HTR-8/SVneo (cell line): ENCODE results near the gene SDHAF1.
"Not testable (repeated sequence)": the region's sequence is repeated elsewhere in the genome, so short reads cannot be mapped to it uniquely, and the experiment has no call there.

Experiments
- DNase-seq: peaks from one replicate; pipeline ENCODE4 v3.0.0; 2011; ENCODE audit warnings: low spot score, mixed read lengths; ENCODE audit not compliant: insufficient read length
- FAIRE-seq: peaks from 2 replicates; lab custom pipeline; 2011; peaks lifted over from hg19 to GRCh38; lab: Jason Lieb, UNC

The SDHAF1 gene

GRCh38 chr19:35995048-35995993 lies at the start of gene SDHAF1:
TSS of gene SDHAF1 (plus strand) at chr19:35995188. CDS start at chr19:35995275, 87 bp downstream.
- DNase-seq: peak; percentile 96
- peak; percentile 99 for FAIRE-seq

DNA sequence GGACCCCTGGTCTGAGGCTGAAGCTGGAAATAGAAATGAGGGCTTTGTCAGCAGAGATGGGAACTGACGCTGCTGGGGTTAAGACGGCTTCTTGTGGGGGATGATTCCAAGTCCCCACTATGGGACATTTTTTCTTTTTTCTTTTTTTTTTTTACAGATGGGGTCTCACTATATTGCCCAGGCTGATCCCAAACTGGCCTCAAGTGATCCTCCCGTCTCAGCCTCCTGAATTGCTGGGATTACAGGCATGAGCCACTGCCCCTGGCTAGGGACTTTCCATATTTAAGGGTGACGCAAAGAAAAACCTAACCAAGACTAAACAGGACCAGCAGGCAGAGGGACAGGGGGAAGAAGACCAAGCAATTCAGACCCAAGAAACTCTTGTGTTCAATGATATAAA lies 48.8 kb upstream of the SDHAF1 start:
- no peak for FAIRE-seq
- DNase-seq: no peak

- FAIRE-seq: peak; percentile 9
- DNase-seq: no peak
These were observed 45.9 kb upstream of the SDHAF1 start for GRCh38 chr19:35949131-35949530.

- no peak for DNase-seq
- no peak for FAIRE-seq
These were observed 38.9 kb upstream of the SDHAF1 start for GRCh38 chr19:35955881-35956634.

GRCh38 chr19:35957411-35957810 lies 37.6 kb upstream of the SDHAF1 start:
- not testable (repeated sequence) for DNase-seq, FAIRE-seq

DNA sequence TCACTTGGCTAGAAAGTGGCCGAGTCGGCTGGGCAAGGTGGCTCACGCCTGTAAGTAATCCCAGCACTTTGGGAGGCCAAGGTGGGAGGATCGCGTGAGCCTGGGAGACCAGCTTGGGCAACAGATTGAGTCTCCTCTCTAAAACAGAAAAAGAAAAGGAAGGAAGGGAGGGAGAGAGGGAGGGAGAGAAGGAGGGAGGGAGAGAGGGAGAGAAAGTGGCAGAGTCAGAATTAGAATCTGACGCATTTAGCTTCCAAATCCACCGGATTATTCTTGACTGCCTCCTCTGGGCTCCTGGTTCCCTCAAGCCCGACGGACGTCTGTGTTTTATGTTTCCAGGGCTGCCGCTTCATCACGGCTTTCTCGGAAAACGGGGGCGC lies 36.3 kb upstream of the SDHAF1 start:
- no peak for FAIRE-seq
- no peak for DNase-seq

- FAIRE-seq (no peak), DNase-seq (no peak)
These were observed 35.7 kb upstream of the SDHAF1 start for GRCh38 chr19:35959040-35959967.

DNA sequence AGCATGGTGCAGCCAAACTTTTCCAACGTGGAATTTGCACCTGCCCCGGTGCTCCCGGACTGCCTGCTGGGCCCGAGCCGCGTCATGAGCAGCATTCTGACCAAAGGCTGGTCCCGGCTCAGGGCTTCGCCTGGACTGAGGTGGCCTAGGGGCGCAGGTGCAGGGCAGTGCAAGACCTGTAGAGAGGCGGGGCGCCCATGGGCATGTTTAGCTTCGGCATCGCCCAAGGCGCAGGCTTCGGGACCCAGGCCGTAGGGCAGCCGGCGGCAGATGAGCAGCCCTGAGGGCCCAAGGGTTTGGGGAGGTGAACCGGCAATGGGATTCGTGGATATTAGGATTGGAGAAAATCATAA lies 35.0 kb upstream of the SDHAF1 start:
- DNase-seq: no peak
- no peak for FAIRE-seq

- DNase-seq: no peak
- no peak for FAIRE-seq
These were observed 34.5 kb upstream of the SDHAF1 start for GRCh38 chr19:35960432-35960972.

DNA sequence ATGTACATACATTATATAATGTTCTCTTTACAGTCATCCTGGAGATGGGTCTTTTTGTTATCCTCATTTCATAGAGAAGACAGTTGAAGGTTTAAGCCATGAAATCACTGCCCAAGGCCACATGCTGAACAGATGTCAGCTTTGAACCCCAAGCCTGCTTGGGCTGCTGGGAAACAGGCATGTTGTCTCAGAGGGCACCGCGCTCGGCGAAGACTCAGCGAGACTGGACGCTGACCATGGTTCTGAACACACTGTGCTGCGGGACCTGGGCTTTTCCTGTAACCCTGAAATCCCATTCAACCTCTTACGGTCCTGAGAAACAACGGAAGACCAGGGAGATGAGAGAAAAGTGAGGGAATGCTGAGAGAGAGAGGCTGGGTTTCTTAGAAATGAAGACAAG lies 31.5 kb upstream of the SDHAF1 start:
- DNase-seq (no peak), FAIRE-seq (no peak)

GRCh38 chr19:35966771-35967170 lies 28.2 kb upstream of the SDHAF1 start:
- no peak for DNase-seq

GRCh38 chr19:35973487-35973886 lies 21.5 kb upstream of the SDHAF1 start:
- no peak for DNase-seq
- no peak for FAIRE-seq

More at GRCh38 chr19:35966771-35967170, 28.2 kb upstream of the SDHAF1 start:
- no peak for FAIRE-seq

DNA sequence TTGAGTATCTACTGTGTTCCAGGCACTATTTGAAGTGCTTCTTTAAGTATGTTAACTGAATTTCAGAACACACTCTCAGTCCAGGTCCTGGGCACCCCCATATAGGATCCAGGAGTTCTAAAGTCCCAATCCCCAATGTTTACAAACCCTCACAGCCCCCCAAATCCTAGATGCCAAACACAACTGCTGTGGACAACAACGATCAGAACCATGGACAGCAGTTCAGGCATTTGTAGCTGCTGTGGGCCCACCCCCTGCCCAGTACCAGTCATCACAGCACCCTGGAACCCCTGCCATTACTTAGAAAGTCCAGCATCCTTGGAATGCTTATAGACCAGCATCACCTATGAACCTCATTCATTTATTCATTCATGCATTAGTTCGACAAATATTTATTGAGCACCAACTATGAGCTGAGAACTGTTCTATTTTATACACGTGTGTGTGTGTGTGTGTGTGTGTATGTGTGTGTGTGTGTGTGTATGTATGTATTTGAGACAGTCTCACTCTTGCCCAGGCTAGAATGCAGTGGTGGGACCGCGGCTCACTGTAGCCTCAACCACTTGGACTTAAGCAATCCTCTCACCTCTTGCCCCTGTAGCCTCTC lies 19.3 kb upstream of the SDHAF1 start:
- DNase-seq (no peak), FAIRE-seq (no peak)

- no peak for FAIRE-seq
- DNase-seq: no peak
These were observed 17.4 kb upstream of the SDHAF1 start for GRCh38 chr19:35977446-35978222.

DNA sequence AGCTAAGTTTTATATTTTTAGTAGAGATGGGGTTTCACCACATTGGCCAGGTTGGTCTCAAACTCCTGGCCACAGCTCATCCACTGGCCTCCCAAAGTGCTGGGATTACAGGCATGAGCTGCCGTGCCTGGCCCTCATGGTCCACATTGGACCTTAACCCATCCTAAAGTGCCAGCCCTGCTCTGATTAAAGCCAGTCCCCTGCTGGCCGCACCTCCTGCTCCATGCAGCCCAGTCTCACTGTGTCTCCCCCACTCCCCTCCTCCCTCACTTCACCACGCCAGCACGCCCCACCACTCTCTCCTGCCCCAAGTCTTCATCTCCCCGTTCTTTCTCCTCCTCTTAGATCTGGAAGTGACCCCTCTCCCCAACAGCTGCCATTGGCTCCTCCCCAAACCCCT lies 16.7 kb upstream of the SDHAF1 start:
- DNase-seq: no peak
- FAIRE-seq: no peak

GRCh38 chr19:35978832-35979365 lies 16.1 kb upstream of the SDHAF1 start:
- FAIRE-seq (no peak), DNase-seq (no peak)

- not testable (repeated sequence) for DNase-seq, FAIRE-seq
These were observed 14.0 kb upstream of the SDHAF1 start for GRCh38 chr19:35980997-35981396.

GRCh38 chr19:35983177-35983576 lies 11.8 kb upstream of the SDHAF1 start:
- FAIRE-seq (no peak), DNase-seq (no peak)
